Activated T-cell treated with anti-CD3 and anti-CD28 coated beads for 24 hours (primary cell): ENCODE data around the gene TOLLIP.
"Not testable (repeated sequence)": the region's sequence is repeated elsewhere in the genome, so short reads cannot be mapped to it uniquely, and the experiment has no call there.

Experiments used
- DNase-seq: peaks from one replicate; pipeline ENCODE4 v3.0.0-alpha.2; 2020; ENCODE audit warnings: low read depth

Gene TOLLIP

GRCh38 chr11:1263010-1263409, 46.4 kb downstream of the TOLLIP start:
- DNase-seq = no peak

DNA sequence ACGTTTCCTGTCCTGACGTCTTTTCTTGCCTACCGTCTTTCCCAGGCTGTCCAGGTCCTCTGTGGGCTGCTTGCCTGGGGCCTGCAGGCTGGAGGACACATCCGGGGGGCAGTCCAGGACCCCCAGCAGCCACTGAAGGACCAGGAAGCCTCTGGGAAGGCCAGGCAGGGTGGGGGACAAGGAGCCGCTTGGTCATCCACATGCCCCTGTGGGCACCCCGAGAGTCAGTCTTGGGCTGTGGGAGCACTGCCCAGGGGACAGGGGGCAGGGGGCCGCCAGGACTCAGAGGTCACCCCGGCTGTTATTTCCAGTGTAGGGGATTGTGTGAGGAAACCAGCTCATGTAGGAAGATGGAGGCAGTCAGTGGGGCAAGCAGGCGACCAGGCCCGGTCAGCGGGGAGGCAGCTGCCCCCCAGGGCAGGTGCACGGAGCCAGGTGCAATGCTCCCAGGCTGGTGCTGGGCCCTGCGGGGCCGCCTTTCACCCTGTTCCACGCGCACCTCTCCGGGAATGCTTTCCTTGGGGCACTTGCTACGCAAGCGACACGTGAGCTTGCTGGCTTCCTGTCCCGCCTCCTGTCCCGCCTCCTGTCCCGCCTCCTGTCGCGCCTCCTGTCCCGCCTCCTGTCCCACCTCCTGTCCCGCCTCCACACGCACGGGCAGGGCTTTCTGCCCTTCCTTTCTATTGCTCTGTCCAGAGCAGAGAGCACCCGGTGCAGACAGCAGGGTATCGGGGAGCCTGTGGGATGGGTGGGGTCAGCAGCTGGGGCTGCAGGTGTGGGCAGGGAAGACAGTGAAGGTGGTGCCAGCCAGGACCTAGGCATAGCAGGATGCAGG, 47.0 kb downstream of the TOLLIP start:
- DNase-seq = peak; percentile 84

DNA sequence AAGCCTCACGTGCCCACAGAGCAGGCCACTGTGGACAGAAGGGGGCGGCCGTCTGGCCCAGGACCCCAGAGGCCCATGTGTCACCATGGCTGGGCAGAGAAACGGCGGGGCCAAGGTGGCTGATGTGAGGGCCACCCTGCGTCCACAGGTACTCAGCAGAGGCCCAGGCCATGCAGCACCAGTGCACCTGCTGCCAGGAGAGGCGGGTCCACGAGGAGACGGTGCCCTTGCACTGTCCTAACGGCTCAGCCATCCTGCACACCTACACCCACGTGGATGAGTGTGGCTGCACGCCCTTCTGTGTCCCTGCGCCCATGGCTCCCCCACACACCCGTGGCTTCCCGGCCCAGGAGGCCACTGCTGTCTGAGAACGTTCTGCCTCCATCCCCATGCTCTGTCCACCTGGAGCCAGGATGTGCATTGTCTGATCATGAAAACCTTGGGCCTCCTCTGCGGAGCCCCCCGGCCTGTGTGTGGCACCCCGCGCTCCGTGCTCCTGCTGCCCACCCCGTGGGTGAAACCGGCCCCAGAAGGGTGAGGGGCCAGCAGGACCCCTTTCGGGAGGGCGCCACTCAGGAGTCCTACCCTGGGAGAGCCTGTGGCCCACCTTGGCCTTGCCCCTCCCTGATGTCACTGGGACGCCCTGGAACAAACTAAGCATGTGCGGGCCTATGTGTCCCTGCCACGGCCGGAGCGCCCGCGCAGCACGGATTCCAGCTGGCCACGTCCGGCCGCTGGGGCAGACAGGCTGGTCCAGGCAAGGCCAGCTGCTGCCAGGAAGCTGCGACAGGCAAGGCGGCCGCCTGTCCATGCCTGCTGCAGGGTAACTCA, 48.0 kb downstream of the TOLLIP start:
- no peak for DNase-seq

DNA sequence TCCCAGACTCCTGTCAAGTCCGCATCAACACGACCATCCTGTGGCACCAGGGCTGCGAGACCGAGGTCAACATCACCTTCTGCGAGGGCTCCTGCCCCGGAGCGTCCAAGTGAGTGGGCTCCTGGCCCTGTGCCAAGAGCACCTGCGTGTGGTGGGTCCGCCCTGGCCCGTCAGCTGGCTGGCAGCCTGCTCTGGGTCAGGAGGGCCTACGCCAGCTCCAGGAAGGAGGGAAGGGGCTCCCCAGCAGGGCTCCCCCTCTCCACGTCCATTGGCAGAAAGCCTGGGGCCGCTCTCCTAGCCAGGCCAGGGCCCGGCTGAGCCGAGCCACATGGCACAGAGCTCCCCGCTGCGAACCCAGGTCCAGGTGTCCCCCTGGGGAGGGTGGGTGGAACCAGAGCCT, 48.8 kb downstream of the TOLLIP start:
- DNase-seq = no peak

- peak; percentile 39 for DNase-seq
These were observed 49.4 kb downstream of the TOLLIP start for GRCh38 chr11:1260023-1260501.

DNA sequence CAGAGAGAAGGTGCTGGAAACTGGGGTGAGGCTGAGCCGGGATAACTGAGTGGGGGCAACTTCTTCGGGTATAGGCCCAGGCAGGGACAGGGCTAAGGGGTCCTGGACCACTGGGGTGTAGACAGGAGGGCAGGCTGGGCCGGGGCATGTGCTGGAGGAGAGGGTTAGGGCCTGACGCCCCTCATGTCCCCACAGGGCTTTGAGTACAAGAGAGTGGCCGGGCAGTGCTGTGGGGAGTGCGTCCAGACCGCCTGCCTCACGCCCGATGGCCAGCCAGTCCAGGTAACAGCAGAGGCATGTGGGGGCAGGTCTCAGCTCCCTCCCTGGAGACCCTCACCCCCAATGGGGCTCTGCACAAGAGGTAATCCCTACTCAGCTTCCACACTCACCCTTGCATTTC, 49.9 kb downstream of the TOLLIP start:
- no peak for DNase-seq

- DNase-seq = no peak
These were observed 50.4 kb downstream of the TOLLIP start for GRCh38 chr11:1259076-1259461.

- no peak for DNase-seq
These were observed 50.9 kb downstream of the TOLLIP start for GRCh38 chr11:1258401-1259075.

DNA sequence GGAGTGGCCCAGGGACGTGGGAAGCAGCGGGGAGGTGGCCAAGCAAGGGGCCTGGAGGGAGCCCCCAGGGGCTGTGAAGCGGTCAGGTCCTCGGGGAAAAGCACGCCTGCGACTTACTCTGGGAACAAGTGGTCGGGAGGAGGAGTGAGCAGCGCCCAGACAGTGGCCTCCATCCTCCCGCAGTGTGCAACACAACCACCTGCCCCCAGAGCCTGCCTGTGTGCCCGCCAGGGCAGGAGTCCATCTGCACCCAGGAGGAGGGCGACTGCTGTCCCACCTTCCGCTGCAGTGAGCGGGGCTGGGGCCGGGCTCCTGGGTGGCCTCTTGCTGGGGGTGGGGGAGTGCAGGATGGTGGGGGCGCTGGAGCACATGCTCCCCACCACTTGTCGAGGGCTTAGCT, 51.5 kb downstream of the TOLLIP start:
- no peak for DNase-seq

GRCh38 chr11:1257366-1257765, 52.1 kb downstream of the TOLLIP start:
- DNase-seq = no peak

DNA sequence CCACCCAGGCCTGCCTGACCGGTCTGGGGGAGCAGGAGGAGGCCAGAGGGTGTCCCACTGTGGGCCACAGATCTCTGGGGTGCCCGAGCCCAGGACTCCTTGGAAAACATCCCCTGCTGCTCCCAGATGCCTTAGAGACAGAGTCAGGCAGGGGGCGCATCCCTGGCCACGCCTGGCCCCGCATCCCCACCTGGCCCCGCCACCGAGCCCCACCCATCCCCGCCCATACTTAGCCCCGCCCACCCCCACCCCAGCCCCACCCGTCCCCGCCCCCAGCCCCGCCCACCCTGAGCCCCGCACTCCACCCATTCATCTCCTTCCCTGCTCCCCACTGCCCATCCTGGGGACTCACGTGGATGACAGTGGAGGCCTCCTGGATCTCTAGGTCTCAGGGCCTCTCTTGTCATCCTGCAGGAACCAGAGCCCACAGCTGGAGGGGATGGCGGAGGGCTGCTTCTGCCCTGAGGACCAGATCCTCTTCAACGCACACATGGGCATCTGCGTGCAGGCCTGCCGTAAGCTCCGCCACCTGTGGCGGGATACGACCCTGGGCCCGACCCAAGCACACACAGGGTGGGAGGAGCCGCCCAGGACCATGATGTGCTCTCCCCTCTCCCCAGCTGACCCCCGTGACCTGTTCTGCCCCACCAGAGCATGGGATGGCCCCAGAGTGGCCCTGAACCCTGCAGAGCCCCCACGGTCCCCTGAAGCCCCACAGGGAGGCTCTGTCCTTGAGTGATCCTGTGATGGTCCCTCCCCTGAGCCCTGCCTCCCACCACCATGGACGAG, 53.0 kb downstream of the TOLLIP start:
- no peak for DNase-seq

DNA sequence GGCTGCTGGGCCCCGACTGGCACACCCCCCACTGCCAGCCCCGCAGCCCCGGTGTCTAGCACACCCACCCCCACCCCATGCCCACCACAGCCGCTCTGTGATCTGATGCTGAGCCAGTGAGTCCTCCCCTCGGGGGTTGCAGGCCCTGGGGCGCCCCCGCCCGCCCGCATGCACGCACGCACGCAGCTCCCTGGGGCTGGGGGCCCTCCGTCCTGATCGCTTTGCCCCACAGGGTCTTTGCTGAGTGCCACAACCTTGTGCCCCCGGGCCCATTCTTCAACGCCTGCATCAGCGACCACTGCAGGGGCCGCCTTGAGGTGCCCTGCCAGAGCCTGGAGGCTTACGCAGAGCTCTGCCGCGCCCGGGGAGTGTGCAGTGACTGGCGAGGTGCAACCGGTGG, 54.3 kb downstream of the TOLLIP start:
- DNase-seq = no peak

DNA sequence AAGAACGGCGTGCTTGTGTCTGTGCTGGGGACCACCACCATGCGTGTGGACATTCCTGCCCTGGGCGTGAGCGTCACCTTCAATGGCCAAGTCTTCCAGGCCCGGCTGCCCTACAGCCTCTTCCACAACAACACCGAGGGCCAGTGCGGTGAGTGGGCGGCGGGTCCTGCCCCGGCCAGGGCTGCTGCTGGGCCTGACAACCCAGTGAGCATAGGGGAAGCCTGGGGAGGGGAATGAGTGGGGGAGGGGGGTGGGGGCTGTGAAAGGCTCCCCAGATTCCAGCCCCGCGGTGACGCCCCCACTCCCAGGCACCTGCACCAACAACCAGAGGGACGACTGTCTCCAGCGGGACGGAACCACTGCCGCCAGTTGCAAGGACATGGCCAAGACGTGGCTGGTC, 54.7 kb downstream of the TOLLIP start:
- DNase-seq = no peak

DNA sequence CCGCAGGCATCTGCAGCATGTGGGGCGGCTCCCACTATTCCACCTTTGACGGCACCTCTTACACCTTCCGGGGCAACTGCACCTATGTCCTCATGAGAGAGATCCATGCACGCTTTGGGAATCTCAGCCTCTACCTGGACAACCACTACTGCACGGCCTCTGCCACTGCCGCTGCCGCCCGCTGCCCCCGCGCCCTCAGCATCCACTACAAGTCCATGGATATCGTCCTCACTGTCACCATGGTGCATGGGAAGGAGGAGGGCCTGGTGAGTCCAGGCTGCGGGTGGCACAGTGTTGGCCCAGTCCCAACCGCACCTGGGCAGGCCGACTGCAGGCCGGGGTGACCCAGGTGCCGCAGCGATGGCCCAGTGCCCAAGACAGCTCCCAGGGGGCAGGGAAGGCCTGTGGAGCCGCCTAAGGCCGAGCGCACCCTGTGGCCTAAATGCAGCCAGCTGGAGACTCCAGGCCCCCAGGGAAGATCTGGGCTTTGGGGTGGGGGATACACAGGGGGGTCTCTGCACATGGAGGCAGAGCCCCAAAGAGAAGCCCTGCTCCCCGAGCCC, 55.3 kb downstream of the TOLLIP start:
- DNase-seq = no peak

DNA sequence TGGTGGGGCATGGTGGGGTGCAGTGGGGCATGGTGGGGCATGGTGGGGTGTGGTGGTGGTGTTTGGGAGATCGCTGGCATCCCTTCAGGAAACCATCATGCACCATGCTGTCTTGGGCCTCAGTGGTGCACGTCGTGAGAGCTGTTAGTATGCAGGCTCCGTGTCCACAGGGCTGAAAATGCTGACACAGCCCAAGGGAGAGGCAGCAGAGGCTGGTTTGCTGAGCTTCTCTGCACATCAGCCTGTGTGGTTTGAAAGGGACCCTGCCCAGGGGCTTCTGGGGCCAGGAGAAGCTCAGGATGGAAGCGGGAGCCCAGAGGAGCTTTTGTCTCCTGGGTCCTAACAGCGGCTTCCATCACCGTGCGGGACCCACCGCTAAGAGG, 56.3 kb downstream of the TOLLIP start:
- no peak for DNase-seq

DNA sequence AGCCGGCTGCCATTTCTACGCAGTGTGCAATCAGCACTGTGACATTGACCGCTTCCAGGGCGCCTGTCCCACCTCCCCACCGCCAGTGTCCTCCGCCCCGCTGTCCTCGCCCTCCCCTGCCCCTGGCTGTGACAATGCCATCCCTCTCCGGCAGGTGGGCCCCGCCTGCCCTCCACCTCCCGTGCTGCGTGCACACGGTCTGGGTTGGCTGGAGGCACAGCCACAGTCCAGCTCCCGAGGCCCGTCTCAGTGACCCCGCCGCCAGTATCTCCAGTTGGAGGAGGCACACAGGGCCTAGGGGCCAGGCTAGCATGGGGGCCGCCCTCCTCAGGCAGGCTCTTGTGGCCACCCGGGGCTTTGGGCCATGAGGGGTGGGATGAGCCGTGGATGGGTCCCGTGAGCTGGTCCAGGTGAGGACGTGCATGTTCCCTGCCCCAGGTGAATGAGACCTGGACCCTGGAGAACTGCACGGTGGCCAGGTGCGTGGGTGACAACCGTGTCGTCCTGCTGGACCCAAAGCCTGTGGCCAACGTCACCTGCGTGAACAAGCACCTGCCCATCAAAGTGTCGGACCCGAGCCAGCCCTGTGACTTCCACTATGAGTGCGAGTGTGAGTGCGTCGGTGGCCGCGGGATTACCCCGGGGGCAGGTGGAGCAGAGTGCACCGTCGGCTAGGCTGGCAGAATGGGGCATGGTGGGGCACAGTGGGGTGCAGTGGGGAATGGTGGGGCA, 56.9 kb downstream of the TOLLIP start:
- DNase-seq = no peak

DNA sequence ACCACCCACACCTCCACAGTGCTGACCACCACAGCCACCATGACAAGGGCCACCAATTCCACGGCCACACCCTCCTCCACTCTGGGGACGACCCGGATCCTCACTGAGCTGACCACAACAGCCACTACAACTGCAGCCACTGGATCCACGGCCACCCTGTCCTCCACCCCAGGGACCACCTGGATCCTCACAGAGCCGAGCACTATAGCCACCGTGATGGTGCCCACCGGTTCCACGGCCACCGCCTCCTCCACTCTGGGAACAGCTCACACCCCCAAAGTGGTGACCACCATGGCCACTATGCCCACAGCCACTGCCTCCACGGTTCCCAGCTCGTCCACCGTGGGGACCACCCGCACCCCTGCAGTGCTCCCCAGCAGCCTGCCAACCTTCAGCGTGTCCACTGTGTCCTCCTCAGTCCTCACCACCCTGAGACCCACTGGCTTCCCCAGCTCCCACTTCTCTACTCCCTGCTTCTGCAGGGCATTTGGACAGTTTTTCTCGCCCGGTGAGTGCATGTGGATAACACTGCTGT, 58.1 kb downstream of the TOLLIP start:
- no peak for DNase-seq

GRCh38 chr11:1250411-1250810, 59.0 kb downstream of the TOLLIP start:
- DNase-seq = not testable (repeated sequence)

- not testable (repeated sequence) for DNase-seq
These were observed 60.5 kb downstream of the TOLLIP start for GRCh38 chr11:1248951-1249350.

DNA sequence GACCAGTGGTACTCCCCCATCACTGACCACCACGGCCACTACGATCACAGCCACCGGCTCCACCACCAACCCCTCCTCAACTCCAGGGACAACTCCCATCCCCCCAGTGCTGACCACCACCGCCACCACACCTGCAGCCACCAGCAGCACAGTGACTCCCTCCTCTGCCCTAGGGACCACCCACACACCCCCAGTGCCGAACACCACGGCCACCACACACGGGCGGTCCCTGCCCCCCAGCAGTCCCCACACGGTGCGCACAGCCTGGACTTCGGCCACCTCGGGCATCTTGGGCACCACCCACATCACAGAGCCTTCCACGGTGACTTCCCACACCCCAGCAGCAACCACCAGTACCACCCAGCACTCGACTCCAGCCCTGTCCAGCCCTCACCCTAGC, 62.4 kb downstream of the TOLLIP start:
- not testable (repeated sequence) for DNase-seq
